WTC11 (cell line): ENCODE data around the gene HS3ST4. TPM values are rescaled to one million over a fixed set of nuclear protein-coding genes. Genes with fewer than 3 reads are reported as not detected.
A peak's percentile ranks its signal among the peaks of the same experiment; 100 is the strongest.

Experiments
- ATAC-seq: fragments of 200-7000 bp; cut with Tn5 transposase; 2 replicates; pipeline ENCODE4 v1.10.0; 2021; ENCODE audit warnings: mild to moderate bottlenecking, moderate library complexity
- CTCF ChIA-PET: fragments of 300-600 bp; sonication (Branson Sonifier 250); formaldehyde crosslinking; loops from one replicate; lab custom pipeline; 2021; ENCODE audit warnings: antibody characterized with exemption; lab: Charles Lee
- POLR2A ChIA-PET: fragments of 350-600 bp; sonication (Branson Sonifier 250); formaldehyde crosslinking; loops from one replicate; lab custom pipeline; 2021; ENCODE audit warnings: antibody characterized with exemption; lab: Charles Lee
- DNase-seq: peaks from one replicate; pipeline ENCODE4 v3.0.0; 2021; ENCODE audit warnings: low spot score
- H3K27ac Mint-ChIP-seq: 2 replicates; pipeline ENCODE4 v1.8.0; 2021; ENCODE audit warnings: mixed read lengths
- H3K27me3 Mint-ChIP-seq: 2 replicates; pipeline ENCODE4 v1.8.0; 2021; ENCODE audit warnings: low read depth, mild to moderate bottlenecking, moderate library complexity, mixed read lengths
- H3K36me3 Mint-ChIP-seq: 2 replicates; pipeline ENCODE4 v1.8.0; 2021; ENCODE audit warnings: mixed read lengths
- H3K4me1 Mint-ChIP-seq: 2 replicates; pipeline ENCODE4 v1.8.0; 2022; ENCODE audit warnings: mixed read lengths
- H3K4me3 Mint-ChIP-seq: 2 replicates; pipeline ENCODE4 v1.8.0; 2021; ENCODE audit warnings: mild to moderate bottlenecking, moderate library complexity, mixed read lengths
- H3K9me3 Mint-ChIP-seq: 2 replicates; pipeline ENCODE4 v1.8.0; 2021; ENCODE audit warnings: mixed read lengths
- ARID4B ChIP-seq: sonication (generic); formaldehyde crosslinking; IDR thresholded peaks from 2 replicates; pipeline ENCODE4 v1.8.0; 2023; ENCODE audit warnings: missing genetic modification reagents, mild to moderate bottlenecking, borderline replicate concordance
- ATF3 ChIP-seq: sonication (generic); formaldehyde crosslinking; conservative IDR thresholded peaks from 2 replicates; pipeline ENCODE4 v1.8.1; 2022; ENCODE audit warnings: mild to moderate bottlenecking, missing genetic modification reagents
- ELF4 ChIP-seq: sonication (generic); formaldehyde crosslinking; IDR thresholded peaks from 2 replicates; pipeline ENCODE4 v1.8.1; 2022; ENCODE audit warnings: low read depth, mild to moderate bottlenecking, moderate library complexity, missing genetic modification reagents
- ETV6 ChIP-seq: sonication (generic); formaldehyde crosslinking; IDR thresholded peaks from 2 replicates; pipeline ENCODE4 v1.8.1; 2022; ENCODE audit warnings: mild to moderate bottlenecking, missing genetic modification reagents
- HMGA2 ChIP-seq: fragments of 250-450 bp; sonication (Bioruptor Pico); IDR thresholded peaks from 2 replicates; pipeline ENCODE4 v1.4.0; 2021; ENCODE audit warnings: mild to moderate bottlenecking, moderate library complexity
- JUN ChIP-seq: sonication (generic); formaldehyde crosslinking; IDR thresholded peaks from 2 replicates; pipeline ENCODE4 v1.8.0; 2023; ENCODE audit warnings: mild to moderate bottlenecking, missing genetic modification reagents
- MXD4 ChIP-seq: fragments of 250-450 bp; sonication (Bioruptor Pico); IDR thresholded peaks from 2 replicates; pipeline ENCODE4 v1.8.0; 2021; ENCODE audit warnings: mild to moderate bottlenecking, moderate library complexity, borderline replicate concordance
- NFYB ChIP-seq: sonication (generic); formaldehyde crosslinking; conservative IDR thresholded peaks from 2 replicates; pipeline ENCODE4 v1.8.0; 2022; ENCODE audit warnings: low read depth, missing genetic modification reagents
- OVOL2 ChIP-seq: fragments of 250-450 bp; sonication (Bioruptor Pico); IDR thresholded peaks from 2 replicates; pipeline ENCODE4 v1.9.0; 2021; ENCODE audit warnings: mild to moderate bottlenecking, borderline replicate concordance
- RELA ChIP-seq: sonication (generic); formaldehyde crosslinking; IDR thresholded peaks from 2 replicates; pipeline ENCODE4 v1.8.1; 2022; ENCODE audit warnings: missing genetic modification reagents, mild to moderate bottlenecking, borderline replicate concordance
- SMAD3 ChIP-seq: sonication (generic); formaldehyde crosslinking; IDR thresholded peaks from 2 replicates; pipeline ENCODE4 v1.8.0; 2022; ENCODE audit warnings: missing genetic modification reagents, mild to moderate bottlenecking, borderline replicate concordance
- SMAD4 ChIP-seq: sonication (generic); formaldehyde crosslinking; IDR thresholded peaks from 2 replicates; pipeline ENCODE4 v1.8.0; 2022; ENCODE audit warnings: mild to moderate bottlenecking, missing genetic modification reagents
- ZMAT4 ChIP-seq: fragments of 250-450 bp; sonication (Bioruptor Pico); IDR thresholded peaks from 2 replicates; pipeline ENCODE4 v1.9.0; 2021; ENCODE audit warnings: mild to moderate bottlenecking
- ZNF121 ChIP-seq: sonication (generic); formaldehyde crosslinking; IDR thresholded peaks from 2 replicates; pipeline ENCODE4 v1.8.0; 2023; ENCODE audit warnings: missing genetic modification reagents
- ZNF416 ChIP-seq: fragments of 250-450 bp; sonication (Bioruptor Pico); IDR thresholded peaks from 2 replicates; pipeline ENCODE4 v1.9.0; 2021; ENCODE audit warnings: mild to moderate bottlenecking, inconsistent platforms
- ZNF425 ChIP-seq: fragments of 250-450 bp; sonication (Bioruptor Pico); conservative IDR thresholded peaks from 2 replicates; pipeline ENCODE4 v1.9.0; 2021; ENCODE audit warnings: mild to moderate bottlenecking
- total RNA-seq: library from RNA; stranded (reverse); gene quantifications from 3 replicates; pipeline ENCODE4 v1.2.3, GENCODE V29; 2021
- TF ChIP-seq, protein P1 (sequence below): fragments of 250-450 bp; sonication (Bioruptor Pico); IDR thresholded peaks from 2 replicates; pipeline ENCODE4 v1.8.0; 2021; ENCODE audit warnings: mild to moderate bottlenecking

HS3ST4 gene
- total RNA-seq, 1 experiment from 2014 or later, result 5.4 TPM

GRCh38 chr16:25747160-25747758, 55.5 kb downstream of the HS3ST4 start (continued):
- no peak for TF ChIP-seq ARID4B (CRISPR knock-in tag)

GRCh38 chr16:25748092-25748654, 56.4 kb downstream of the HS3ST4 start:
- peaks cover 18% of the 10 kb centered on the region for H3K4me1 Mint-ChIP-seq
- CTCF ChIA-PET, result no interaction called here
- DNase-seq (no peak), ATAC-seq (no peak)
- TF ChIP-seq ATF3 (no peak), NFYB (no peak), JUN (CRISPR knock-in tag) (no peak), MXD4 (no peak), ELF4 (CRISPR knock-in tag) (no peak), SMAD4 (CRISPR knock-in tag) (no peak), ZNF121 (no peak), RELA (no peak), OVOL2 (no peak), ZMAT4 (no peak)
- H3K27ac Mint-ChIP-seq, result no peak overlapping the region
- H3K36me3 Mint-ChIP-seq, result peaks cover 24% of the 10 kb centered on the region
- no peak overlapping the region for H3K4me3 Mint-ChIP-seq
- H3K27me3 Mint-ChIP-seq, result 0 out of 2 replicates have a peak, but pooled peaks cover 2% of the 10 kb centered on the region
- POLR2A ChIA-PET, result no interaction called here
- peaks cover 28% of the 10 kb centered on the region for H3K9me3 Mint-ChIP-seq

- TF ChIP-seq ZMAT4 (no peak), SMAD3 (no peak), HMGA2 (CRISPR knock-in tag) (no peak), ZNF416 (no peak), ZNF425 (CRISPR knock-in tag) (no peak), ETV6 (CRISPR knock-in tag) (no peak)
- TF ChIP-seq, protein P1, sequence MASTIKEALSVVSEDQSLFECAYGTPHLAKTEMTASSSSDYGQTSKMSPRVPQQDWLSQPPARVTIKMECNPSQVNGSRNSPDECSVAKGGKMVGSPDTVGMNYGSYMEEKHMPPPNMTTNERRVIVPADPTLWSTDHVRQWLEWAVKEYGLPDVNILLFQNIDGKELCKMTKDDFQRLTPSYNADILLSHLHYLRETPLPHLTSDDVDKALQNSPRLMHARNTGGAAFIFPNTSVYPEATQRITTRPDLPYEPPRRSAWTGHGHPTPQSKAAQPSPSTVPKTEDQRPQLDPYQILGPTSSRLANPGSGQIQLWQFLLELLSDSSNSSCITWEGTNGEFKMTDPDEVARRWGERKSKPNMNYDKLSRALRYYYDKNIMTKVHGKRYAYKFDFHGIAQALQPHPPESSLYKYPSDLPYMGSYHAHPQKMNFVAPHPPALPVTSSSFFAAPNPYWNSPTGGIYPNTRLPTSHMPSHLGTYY (CRISPR knock-in tag), result no peak
- POLR2A ChIA-PET, result no interaction called here
- peaks cover 11% of the 10 kb centered on the region for H3K36me3 Mint-ChIP-seq
- H3K4me1 Mint-ChIP-seq, result peaks cover 18% of the 10 kb centered on the region
- H3K27ac Mint-ChIP-seq, result 0 out of 2 replicates have a peak overlapping the region, but pooled peaks have one; percentile 7
- DNase-seq, result no peak
- H3K9me3 Mint-ChIP-seq, result peaks cover 16% of the 10 kb centered on the region
- no peak overlapping the region for H3K4me3 Mint-ChIP-seq
- CTCF ChIA-PET, result no interaction called here
- H3K27me3 Mint-ChIP-seq, result no peaks in the 10 kb centered on the region
- no peak for ATAC-seq
These were observed 58.9 kb downstream of the HS3ST4 start for GRCh38 chr16:25750488-25751216.
